DOHH2 (cell line): ENCODE results near the gene COMMD4.

Source experiments
- EZH2phosphoT487 ChIP-seq: fragments of 200-600 bp; sonication (generic); IDR thresholded peaks from 2 replicates; pipeline ENCODE4 v1.6.1; 2017; ENCODE audit warnings: borderline replicate concordance, mild to moderate bottlenecking, antibody characterized with exemption, low read length, moderate library complexity, mixed read lengths
- TF ChIP-seq, protein P1 (sequence below): fragments of 200-600 bp; sonication (generic); IDR thresholded peaks from one replicate; pipeline ENCODE4 v1.5.1; 2014; ENCODE audit warnings: antibody characterized with exemption, mild to moderate bottlenecking, low read depth, low read length; ENCODE audit not compliant: poor library complexity, severe bottlenecking

DNA sequence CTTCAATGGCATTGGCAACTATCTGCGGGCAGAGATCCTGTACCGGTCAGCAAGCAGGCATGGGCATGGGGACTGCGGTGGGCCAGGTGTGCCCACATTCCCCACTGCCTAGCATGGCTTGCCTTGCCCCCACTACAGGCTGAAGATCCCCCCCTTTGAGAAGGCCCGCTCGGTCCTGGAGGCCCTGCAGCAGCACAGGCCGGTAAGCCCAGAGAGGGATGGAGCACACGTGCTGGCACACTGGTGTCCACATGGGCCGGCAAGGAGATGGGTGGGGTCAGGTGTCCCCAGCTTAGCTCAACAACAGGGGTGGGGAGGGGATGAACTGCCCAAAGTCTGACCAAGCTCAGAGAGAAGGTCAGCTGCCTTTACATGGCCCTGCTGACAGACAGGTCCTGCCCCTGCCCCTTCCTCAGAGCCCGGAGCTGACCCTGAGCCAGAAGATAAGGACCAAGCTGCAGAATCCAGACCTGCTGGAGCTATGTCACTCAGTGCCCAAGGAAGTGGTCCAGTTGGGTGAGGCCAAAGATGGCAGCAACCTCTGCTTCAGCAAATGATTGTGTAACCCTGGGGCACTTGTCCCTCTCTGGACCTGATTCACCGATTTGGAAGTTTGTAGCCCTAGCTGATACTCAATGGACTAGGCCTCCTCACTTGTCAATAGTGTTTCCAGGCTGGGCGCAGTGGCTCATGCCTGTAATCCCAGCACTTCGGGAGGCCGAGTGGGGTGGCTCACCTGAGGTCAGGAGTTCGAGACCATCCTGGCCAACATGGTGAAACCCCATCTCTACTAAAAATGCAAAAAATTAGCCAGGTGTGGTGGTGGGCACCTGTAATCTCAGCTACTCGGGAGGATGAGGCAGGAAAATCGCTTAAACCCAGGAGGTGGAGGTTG lies 16.6 kb downstream of the COMMD4 start:
- TF ChIP-seq, protein P1, sequence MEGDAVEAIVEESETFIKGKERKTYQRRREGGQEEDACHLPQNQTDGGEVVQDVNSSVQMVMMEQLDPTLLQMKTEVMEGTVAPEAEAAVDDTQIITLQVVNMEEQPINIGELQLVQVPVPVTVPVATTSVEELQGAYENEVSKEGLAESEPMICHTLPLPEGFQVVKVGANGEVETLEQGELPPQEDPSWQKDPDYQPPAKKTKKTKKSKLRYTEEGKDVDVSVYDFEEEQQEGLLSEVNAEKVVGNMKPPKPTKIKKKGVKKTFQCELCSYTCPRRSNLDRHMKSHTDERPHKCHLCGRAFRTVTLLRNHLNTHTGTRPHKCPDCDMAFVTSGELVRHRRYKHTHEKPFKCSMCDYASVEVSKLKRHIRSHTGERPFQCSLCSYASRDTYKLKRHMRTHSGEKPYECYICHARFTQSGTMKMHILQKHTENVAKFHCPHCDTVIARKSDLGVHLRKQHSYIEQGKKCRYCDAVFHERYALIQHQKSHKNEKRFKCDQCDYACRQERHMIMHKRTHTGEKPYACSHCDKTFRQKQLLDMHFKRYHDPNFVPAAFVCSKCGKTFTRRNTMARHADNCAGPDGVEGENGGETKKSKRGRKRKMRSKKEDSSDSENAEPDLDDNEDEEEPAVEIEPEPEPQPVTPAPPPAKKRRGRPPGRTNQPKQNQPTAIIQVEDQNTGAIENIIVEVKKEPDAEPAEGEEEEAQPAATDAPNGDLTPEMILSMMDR, result no peak
- TF ChIP-seq EZH2phosphoT487, result no peak
